Raji (cell line): ENCODE measurements around the gene TIAM1.

ENCODE experiments used
- POLR2A ChIP-seq: IDR thresholded peaks from 2 replicates; pipeline ENCODE4 v1.6.1; 2011; ENCODE audit warnings: low read depth, low read length, control low read depth; ENCODE audit not compliant: insufficient read depth

TIAM1 gene

DNA sequence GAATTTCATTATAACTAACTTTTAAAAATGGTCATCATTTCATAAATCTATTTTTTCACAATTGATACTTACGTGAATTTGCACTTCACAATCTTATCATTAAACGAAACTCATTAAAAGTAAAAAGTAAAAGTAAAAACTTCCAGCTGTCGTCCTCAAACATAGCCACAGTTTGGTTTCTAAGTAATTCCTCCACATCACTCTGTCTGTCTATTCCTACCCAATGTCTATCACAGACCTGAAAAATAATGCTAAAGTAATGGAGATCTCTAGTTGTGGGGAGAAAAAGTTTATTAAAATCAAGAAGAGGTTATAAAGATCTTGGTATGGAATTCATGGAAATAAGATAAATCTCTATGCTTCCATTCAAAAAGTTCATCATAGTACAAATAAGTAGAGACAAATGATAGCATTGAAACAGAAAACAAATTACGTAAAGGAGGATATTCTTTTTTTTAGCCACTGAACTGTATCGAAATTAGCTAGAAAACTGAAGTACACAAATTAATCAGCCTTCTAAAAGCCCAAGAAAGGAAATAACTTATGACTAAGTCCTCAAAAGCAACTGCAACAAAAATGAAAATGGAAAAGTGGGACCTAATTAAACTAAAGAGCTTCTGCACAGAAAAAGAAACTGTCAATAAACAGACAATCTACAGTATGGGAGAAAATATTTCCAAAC, 148.6 kb downstream of the TIAM1 start:
- TF ChIP-seq POLR2A = no peak

DNA sequence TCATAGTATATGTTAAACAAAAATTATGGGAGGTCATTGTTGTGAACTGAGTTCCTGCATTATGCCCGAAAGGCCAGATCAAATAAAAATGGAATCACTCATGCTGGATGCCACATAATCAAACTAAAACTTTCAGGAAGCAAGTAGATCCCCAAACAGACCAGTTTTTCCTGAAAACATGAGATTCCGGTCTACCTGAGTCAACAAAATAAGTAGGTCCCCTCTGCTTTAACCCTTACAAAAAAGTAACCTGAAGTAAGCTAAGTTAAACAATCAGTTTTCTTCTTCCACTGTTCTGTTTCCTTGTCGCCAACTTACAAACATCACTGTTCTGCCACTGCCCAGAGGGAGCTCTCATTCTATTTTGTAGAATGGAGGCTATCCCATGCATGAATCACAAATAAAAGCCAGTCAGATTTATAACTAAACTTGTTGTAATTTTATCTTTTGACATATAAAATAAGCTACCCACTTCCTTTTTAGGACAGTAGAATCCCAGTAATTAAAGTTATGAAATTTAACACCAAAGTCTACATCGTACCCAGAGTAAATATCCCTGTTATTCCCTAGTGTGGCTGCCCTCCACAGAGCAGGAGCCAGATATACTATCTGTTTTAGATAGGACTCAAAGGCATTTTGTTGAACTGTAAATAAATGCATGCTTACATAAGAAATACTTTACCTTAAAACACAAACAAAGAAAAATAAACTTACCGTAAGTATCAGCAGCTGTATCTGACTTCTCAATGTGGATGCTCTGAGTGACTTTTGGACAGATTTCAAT, 149.4 kb downstream of the TIAM1 start:
- no peak for TF ChIP-seq POLR2A

- no peak for TF ChIP-seq POLR2A
Measured at GRCh38 chr21:31193761-31194160, 150.3 kb downstream of the TIAM1 start.

DNA sequence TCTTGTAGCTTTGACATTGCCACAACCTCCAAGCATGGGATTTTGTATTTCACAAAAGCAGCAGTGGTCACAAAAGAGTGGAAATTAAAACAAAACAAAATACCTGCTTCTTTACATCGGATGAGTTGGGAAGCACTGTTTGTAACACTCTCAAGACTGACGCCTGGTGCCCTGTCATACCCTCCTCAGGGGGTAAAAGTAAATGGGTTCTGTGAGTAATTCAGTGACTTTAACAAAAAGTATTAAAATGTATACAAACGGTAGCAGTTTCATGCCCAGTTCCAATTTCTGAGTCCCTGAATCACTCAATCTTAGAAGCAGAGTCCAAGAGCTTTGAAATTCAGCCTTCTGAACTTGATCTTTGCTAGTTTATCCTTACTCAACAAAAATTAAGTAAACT, 152.5 kb downstream of the TIAM1 start:
- no peak for TF ChIP-seq POLR2A

DNA sequence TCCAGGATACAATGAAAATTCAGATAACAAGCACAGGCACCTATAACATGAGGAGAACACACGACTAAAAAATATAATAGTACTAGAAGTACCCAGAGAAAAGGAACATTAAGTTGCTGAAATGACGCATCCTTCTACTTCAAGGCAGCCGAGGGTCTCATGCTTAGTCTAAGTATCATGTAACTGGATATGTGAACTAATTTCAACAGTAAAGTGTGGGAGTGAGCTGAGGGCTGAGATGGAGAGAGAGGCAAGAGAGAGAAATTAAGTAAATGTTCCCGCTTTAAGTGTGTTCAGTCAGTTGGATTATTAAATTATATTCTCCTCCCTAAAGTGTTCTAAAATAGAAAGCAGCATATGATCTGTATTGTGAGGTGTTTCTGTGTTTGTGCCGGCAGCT, 153.5 kb downstream of the TIAM1 start:
- TF ChIP-seq POLR2A = no peak

DNA sequence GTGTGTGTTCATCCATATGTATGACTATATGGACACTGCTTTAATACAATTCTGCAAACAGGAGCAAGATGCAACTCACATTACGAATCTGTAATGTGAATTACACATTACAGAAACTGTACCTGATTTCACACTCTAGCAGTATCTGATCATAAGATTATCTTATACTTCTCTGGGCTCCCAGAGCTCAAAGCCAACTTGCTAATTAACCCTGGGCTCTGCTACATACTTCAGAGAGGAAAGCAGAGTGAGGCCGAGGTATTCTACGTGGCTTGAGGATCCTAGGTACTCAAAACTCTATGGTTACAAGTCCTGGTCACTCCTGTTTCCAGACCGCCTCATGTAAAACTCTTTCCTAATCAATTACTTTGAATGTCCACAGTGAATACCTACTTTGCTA, 156.6 kb downstream of the TIAM1 start:
- no peak for TF ChIP-seq POLR2A

DNA sequence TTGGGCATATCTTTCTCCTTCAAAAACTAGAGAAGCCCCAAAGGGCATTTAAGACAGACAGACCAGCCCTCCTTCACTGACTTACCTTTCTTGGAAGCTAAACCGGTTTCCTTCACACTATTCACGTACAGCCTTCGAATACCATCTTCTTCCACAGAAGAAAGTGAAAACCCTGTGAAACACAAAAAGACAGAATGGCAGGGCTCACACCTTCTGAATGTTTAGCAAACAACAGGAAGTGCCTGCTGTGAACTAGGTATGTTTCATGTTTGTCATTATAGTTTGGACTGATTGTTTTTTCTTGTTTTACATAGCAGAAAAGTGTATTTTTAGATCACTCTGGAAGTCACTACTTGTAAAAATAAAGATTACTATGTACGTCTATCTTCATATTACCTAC, 157.1 kb downstream of the TIAM1 start:
- no peak for TF ChIP-seq POLR2A

GRCh38 chr21:31185663-31186062, 158.4 kb downstream of the TIAM1 start:
- TF ChIP-seq POLR2A = no peak

GRCh38 chr21:31184876-31185275, 159.2 kb downstream of the TIAM1 start:
- TF ChIP-seq POLR2A = no peak

DNA sequence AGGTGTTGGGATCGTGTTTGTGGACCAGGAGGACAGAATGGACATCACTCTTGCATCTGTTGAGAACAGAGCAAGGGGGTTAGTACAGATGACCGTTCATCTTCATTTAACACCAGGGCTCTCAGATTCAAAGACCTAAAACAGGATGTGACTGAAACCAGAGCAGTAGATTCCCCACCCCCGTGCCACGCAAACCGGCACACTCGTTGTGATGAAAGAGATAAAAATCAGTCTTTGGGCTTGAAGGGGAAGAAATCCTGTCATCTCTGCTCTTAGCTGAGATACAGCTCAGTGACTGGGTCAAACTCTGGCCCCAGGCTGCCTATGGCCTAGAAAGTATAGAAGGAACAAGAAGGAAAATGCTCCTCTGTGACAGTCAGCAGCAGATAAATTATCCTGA, 159.6 kb downstream of the TIAM1 start:
- TF ChIP-seq POLR2A = no peak

GRCh38 chr21:31182231-31183140, 161.6 kb downstream of the TIAM1 start:
- no peak for TF ChIP-seq POLR2A

DNA sequence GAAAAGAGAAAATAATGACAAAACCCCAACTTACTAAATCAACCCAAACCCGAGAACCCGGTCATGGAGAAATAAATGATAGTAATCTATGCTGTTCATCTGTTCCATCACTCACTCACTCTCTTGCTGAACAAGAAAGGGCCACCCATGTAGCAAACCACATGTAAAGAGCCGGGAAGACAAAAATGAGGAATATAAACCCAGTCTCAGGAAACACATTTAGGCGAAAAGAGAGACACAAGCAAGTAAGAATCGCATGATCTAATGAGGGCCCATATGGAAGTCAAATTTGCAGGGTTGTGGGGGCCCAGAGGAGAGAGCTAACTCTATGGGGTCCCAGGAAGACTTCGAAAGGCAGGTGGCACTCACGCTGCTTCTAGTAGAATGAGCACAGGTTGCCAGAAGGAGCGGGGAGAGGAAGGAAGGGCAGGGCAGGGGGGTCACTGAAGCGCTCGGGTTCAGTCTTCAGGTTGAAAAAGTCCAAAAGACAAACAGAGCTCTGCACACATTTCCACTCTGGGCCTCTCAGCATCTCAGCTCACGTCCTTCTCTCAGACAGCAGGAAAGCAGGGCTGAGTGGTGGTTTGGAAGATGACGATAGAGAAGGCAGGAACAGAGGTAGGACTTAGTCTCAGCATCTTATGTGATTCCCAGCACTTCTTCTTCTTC, 162.8 kb downstream of the TIAM1 start:
- no peak for TF ChIP-seq POLR2A

GRCh38 chr21:31180256-31181081, 163.6 kb downstream of the TIAM1 start:
- no peak for TF ChIP-seq POLR2A

GRCh38 chr21:31176725-31177124, 167.3 kb downstream of the TIAM1 start:
- no peak for TF ChIP-seq POLR2A

GRCh38 chr21:31176080-31176551, 167.9 kb downstream of the TIAM1 start:
- no peak for TF ChIP-seq POLR2A
